Osteoblast (primary cell): ENCODE results near the gene CCDC7. TPM values are rescaled to one million over a fixed set of nuclear protein-coding genes. Genes with fewer than 3 reads are reported as not detected.
"Not testable (repeated sequence)": the region's sequence is repeated elsewhere in the genome, so short reads cannot be mapped to it uniquely, and the experiment has no call there.

Experiments
- DNase-seq: peaks from one replicate; pipeline ENCODE4 v3.0.0; 2011; ENCODE audit warnings: low spot score, mixed read lengths; ENCODE audit not compliant: insufficient read length; ENCODE audit errors: missing footprints
- H2AFZ ChIP-seq: 2 replicates; pipeline ENCODE4 v1.6.0; 2011; ENCODE audit warnings: mild to moderate bottlenecking, low read length
- H3K27ac ChIP-seq: 2 replicates; pipeline ENCODE4 v1.5.1; 2011; ENCODE audit warnings: mild to moderate bottlenecking, low read depth, low read length, moderate library complexity
- H3K27me3 ChIP-seq: 2 replicates; pipeline ENCODE4 v1.6.0; 2012; ENCODE audit warnings: mild to moderate bottlenecking, control low read depth, inconsistent platforms, low read length, moderate library complexity; ENCODE audit not compliant: insufficient read depth
- H3K36me3 ChIP-seq: 2 replicates; pipeline ENCODE4 v1.5.1; 2011; ENCODE audit warnings: mild to moderate bottlenecking, low read length, control low read depth, moderate library complexity; ENCODE audit not compliant: insufficient read depth
- H3K4me1 ChIP-seq: 2 replicates; pipeline ENCODE4 v1.5.1; 2011; ENCODE audit warnings: mild to moderate bottlenecking, low read length, control low read depth, moderate library complexity; ENCODE audit not compliant: insufficient read depth
- H3K4me2 ChIP-seq: 2 replicates; pipeline ENCODE4 v1.6.0; 2011; ENCODE audit warnings: mild to moderate bottlenecking, low read length; ENCODE audit not compliant: insufficient read depth
- H3K4me3 ChIP-seq: fragments of 200-600 bp; sonication (generic); 3 replicates; pipeline ENCODE4 v1.5.1; 2012; ENCODE audit warnings: mild to moderate bottlenecking, low read length, inconsistent platforms; ENCODE audit not compliant: insufficient read depth
- H3K79me2 ChIP-seq: 2 replicates; pipeline ENCODE4 v1.6.0; 2012; ENCODE audit warnings: mild to moderate bottlenecking, low read length, control low read depth, inconsistent platforms; ENCODE audit not compliant: insufficient read depth
- H3K9me3 ChIP-seq: 2 replicates; pipeline ENCODE4 v1.5.1; 2011; ENCODE audit warnings: low read depth, low read length, control low read depth
- H4K20me1 ChIP-seq: 2 replicates; pipeline ENCODE4 v1.6.0; 2012; ENCODE audit warnings: mild to moderate bottlenecking, low read length, control low read depth; ENCODE audit not compliant: insufficient read depth
- CTCF ChIP-seq: IDR thresholded peaks from 2 replicates; pipeline ENCODE4 v1.5.1; 2011; ENCODE audit warnings: mild to moderate bottlenecking, low read depth, low read length, moderate library complexity; ENCODE audit errors: extremely low read depth
- total RNA-seq: library from RNA; depleted of rRNA; stranded (reverse); fragments of >200 nt; gene quantifications from 2 replicates; pipeline ENCODE4 v1.2.3, GENCODE V29; 2012

The CCDC7 gene
- total RNA-seq, 1 donor = 22.4 TPM

DNA sequence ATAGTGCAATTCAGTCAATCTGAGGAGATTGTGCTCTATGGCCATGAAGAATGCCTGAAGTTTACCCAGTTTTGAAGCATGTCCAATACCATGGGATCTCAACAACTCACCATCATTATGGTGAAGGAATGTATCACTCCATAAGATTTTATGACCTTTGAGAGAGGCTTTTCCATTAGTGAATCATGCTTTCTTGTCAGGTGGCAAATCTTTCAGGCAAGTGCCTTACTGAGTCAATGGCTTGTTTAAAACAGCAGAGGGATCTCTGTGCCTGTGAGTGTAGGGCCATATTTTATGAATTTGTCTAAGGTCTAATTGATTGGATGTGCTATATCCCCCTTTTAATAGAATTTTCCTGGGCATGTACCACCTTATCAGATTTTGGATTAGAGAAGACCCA, 131.5 kb downstream of the CCDC7 start:
- Histone ChIP-seq H2AFZ (no peak overlapping the region), H3K4me3 (no peak overlapping the region), H3K27me3 (no peaks in the 10 kb centered on the region), H3K4me2 (no peak overlapping the region), H3K27ac (no peak overlapping the region), H3K4me1 (no peaks in the 10 kb centered on the region), H4K20me1 (no peaks in the 10 kb centered on the region), H3K79me2 (no peaks in the 10 kb centered on the region), H3K36me3 (no peaks in the 10 kb centered on the region), H3K9me3 (no peaks in the 10 kb centered on the region)
- DNase-seq = peak; percentile 64
- peak; percentile 17 for TF ChIP-seq CTCF

- H2AFZ ChIP-seq = no peak overlapping the region
- H3K27ac ChIP-seq = no peak overlapping the region
- no peak for DNase-seq
- no peaks in the 10 kb centered on the region for H3K79me2 ChIP-seq
- H3K36me3 ChIP-seq = no peaks in the 10 kb centered on the region
- H3K4me2 ChIP-seq = no peak overlapping the region
- H4K20me1 ChIP-seq = no peaks in the 10 kb centered on the region
- no peak overlapping the region for H3K4me3 ChIP-seq
- H3K9me3 ChIP-seq = no peaks in the 10 kb centered on the region
- no peaks in the 10 kb centered on the region for H3K4me1 ChIP-seq
- H3K27me3 ChIP-seq = no peaks in the 10 kb centered on the region
- TF ChIP-seq CTCF = no peak
These were observed 137.0 kb downstream of the CCDC7 start for GRCh38 chr10:32582946-32583345.

- not testable (repeated sequence) for DNase-seq, H3K9me3 ChIP-seq, H3K79me2 ChIP-seq, H3K4me3 ChIP-seq, H3K27ac ChIP-seq, H4K20me1 ChIP-seq, H2AFZ ChIP-seq, H3K36me3 ChIP-seq, H3K4me1 ChIP-seq, H3K27me3 ChIP-seq, H3K4me2 ChIP-seq
These were observed 152.1 kb downstream of the CCDC7 start for GRCh38 chr10:32598022-32598421.

- Histone ChIP-seq H3K27ac (no peak overlapping the region), H2AFZ (no peak overlapping the region), H3K4me1 (no peaks in the 10 kb centered on the region), H3K4me3 (no peak overlapping the region), H3K4me2 (no peak overlapping the region), H3K79me2 (no peaks in the 10 kb centered on the region), H3K27me3 (no peaks in the 10 kb centered on the region), H3K9me3 (no peaks in the 10 kb centered on the region), H4K20me1 (peaks cover 2% of the 10 kb centered on the region), H3K36me3 (no peaks in the 10 kb centered on the region)
- TF ChIP-seq CTCF = no peak
- DNase-seq = no peak
These were observed 154.4 kb downstream of the CCDC7 start for GRCh38 chr10:32600317-32600716.

DNA sequence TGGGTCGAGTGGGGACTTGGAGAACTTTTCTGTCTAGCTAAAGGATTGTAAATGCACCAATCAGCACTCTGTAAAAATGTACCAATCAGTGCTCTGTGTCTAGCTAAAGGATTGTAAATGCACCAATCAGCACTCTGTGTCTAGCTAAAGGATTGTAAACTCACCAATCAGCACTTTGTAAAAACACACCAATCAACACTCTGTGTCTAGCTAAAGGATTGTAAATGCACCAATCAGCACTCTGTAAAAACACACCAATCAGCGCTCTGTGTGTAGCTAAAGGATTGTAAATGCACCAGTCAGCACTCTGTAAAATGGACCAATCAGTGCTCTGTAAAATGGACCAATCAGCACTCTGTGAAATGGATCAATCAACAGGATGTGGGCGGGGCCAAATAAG, 155.6 kb downstream of the CCDC7 start:
- H3K4me2 ChIP-seq, H3K27ac ChIP-seq, H3K36me3 ChIP-seq, H3K79me2 ChIP-seq, H3K4me3 ChIP-seq, H3K4me1 ChIP-seq, H2AFZ ChIP-seq, H3K27me3 ChIP-seq, H4K20me1 ChIP-seq, H3K9me3 ChIP-seq, DNase-seq: not testable (repeated sequence)
